ENCODE results near the gene GDF3. TPM values are rescaled to one million over a fixed set of nuclear protein-coding genes. Genes with fewer than 3 reads are reported as not detected.

The GDF3 gene
- total and polyA plus RNA-seq, 2 experiments from 2014 or later = 0.19 TPM; not detected in 1

DNA sequence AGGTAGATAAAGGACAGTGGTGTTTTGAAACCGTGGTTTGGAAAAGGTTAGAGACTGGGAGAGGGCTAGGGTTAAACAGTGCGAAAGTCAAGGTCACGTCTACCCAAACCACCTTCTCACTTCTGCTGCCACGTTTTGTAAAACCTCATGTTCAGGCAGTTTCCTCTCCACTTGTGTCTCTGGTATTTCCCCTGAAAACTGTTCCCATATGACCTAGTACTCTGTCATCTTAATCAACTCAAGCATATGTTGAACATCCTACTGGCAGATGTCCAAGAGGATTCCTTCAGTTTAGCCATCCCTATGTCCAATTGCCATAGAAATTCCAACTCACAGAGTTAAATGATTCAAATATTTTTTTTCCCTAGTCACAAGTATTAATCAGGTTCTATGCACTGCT, 34.2 kb upstream of the GDF3 start:
- Histone ChIP-seq H3K4me1 (ENCODE audit: insufficient read depth) (no peaks in the 10 kb centered on the region), H3K4me2 (no peak overlapping the region), H3K79me2 (no peaks in the 10 kb centered on the region), H3K27ac (no peak overlapping the region), H4K20me1 (ENCODE audit: insufficient read depth, poor library complexity, severe bottlenecking) (no peaks in the 10 kb centered on the region), H3K4me3 (no peak overlapping the region), H3K9me3 (ENCODE audit: low read depth) (no peaks in the 10 kb centered on the region), H3K9me2 (replicated peaks; ENCODE audit: insufficient read depth) (no peaks in the 10 kb centered on the region), H2AFZ (no peak overlapping the region), H3K27me3 (no peaks in the 10 kb centered on the region), H3K36me3 (replicated peaks; ENCODE audit: insufficient read depth, low read depth) (no peaks in the 10 kb centered on the region)
- TF ChIP-seq EZH2 (IDR thresholded peaks at IDR 0.05; ENCODE audit: borderline replicate concordance) (no peak), EZH2phosphoT487 (IDR thresholded peaks at IDR 0.05; ENCODE audit: low read depth, severe bottlenecking, unreplicated experiment) (no peak)
- TF ChIP-seq, protein P1, sequence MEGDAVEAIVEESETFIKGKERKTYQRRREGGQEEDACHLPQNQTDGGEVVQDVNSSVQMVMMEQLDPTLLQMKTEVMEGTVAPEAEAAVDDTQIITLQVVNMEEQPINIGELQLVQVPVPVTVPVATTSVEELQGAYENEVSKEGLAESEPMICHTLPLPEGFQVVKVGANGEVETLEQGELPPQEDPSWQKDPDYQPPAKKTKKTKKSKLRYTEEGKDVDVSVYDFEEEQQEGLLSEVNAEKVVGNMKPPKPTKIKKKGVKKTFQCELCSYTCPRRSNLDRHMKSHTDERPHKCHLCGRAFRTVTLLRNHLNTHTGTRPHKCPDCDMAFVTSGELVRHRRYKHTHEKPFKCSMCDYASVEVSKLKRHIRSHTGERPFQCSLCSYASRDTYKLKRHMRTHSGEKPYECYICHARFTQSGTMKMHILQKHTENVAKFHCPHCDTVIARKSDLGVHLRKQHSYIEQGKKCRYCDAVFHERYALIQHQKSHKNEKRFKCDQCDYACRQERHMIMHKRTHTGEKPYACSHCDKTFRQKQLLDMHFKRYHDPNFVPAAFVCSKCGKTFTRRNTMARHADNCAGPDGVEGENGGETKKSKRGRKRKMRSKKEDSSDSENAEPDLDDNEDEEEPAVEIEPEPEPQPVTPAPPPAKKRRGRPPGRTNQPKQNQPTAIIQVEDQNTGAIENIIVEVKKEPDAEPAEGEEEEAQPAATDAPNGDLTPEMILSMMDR (IDR thresholded peaks at IDR 0.05; ENCODE audit: poor library complexity) = no peak
- WGBS (ENCODE audit: low lambda C conversion rate, missing lambda C conversion rate) = 67% methylated on average over 4 of the region's 4 CpGs
- DNase-seq (ENCODE audit: low spot score) = no peak

DNA sequence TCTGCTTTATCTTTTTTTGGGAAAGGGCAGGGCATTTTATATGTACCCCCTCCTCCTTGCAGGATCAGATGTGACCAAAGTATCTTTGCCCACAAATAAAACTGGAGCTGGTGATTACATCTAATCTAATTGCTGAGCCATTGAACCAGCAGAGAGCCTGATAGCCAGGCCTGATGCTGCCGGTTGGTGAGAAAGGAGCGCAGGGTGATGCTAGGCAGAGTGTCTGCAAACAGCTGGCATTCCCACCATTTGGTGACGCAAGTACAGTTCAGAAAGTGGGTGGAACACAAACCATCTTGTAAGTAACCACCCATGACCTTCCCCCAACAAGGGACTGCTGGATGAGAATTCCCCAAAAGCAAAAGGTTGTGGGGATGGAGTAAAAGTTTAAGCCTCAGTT, 28.4 kb upstream of the GDF3 start:
- TF ChIP-seq, protein P1 (IDR thresholded peaks at IDR 0.05; ENCODE audit: poor library complexity) = no peak
- TF ChIP-seq EZH2 (IDR thresholded peaks at IDR 0.05; ENCODE audit: borderline replicate concordance) (no peak), EZH2phosphoT487 (IDR thresholded peaks at IDR 0.05; ENCODE audit: low read depth, severe bottlenecking, unreplicated experiment) (no peak)
- no peaks in the 10 kb centered on the region for H3K79me2 ChIP-seq
- no peaks in the 10 kb centered on the region for H4K20me1 ChIP-seq (ENCODE audit: insufficient read depth, poor library complexity, severe bottlenecking)
- H3K9me2 ChIP-seq (replicated peaks; ENCODE audit: insufficient read depth) = no peaks in the 10 kb centered on the region
- no peak overlapping the region for H3K4me3 ChIP-seq
- H2AFZ ChIP-seq = no peak overlapping the region
- H3K9me3 ChIP-seq (ENCODE audit: low read depth) = no peaks in the 10 kb centered on the region
- no peak for DNase-seq (ENCODE audit: low spot score)
- H3K27ac ChIP-seq = no peak overlapping the region
- 82% methylated on average over 3 of the region's 3 CpGs for WGBS (ENCODE audit: low lambda C conversion rate, missing lambda C conversion rate)
- no peaks in the 10 kb centered on the region for H3K4me1 ChIP-seq (ENCODE audit: insufficient read depth)
- no peaks in the 10 kb centered on the region for H3K27me3 ChIP-seq
- H3K36me3 ChIP-seq (replicated peaks; ENCODE audit: insufficient read depth, low read depth) = no peaks in the 10 kb centered on the region
- no peak overlapping the region for H3K4me2 ChIP-seq

GRCh38 chr12:7719946-7720730, 24.6 kb upstream of the GDF3 start:
- no peaks in the 10 kb centered on the region for H3K36me3 ChIP-seq (replicated peaks; ENCODE audit: insufficient read depth, low read depth)
- no peak overlapping the region for H3K4me2 ChIP-seq
- 49% methylated on average over 15 of the region's 15 CpGs for WGBS (ENCODE audit: low lambda C conversion rate, missing lambda C conversion rate)
- DNase-seq (ENCODE audit: low spot score) = no peak
- no peaks in the 10 kb centered on the region for H4K20me1 ChIP-seq (ENCODE audit: insufficient read depth, poor library complexity, severe bottlenecking)
- TF ChIP-seq EZH2 (IDR thresholded peaks at IDR 0.05; ENCODE audit: borderline replicate concordance) = no peak
- TF ChIP-seq, protein P1 (IDR thresholded peaks at IDR 0.05; ENCODE audit: poor library complexity) = no peak
- TF ChIP-seq EZH2phosphoT487 (IDR thresholded peaks at IDR 0.05; ENCODE audit: low read depth, severe bottlenecking, unreplicated experiment) = no peak
- no peaks in the 10 kb centered on the region for H3K4me1 ChIP-seq (ENCODE audit: insufficient read depth)
- no peak overlapping the region for H2AFZ ChIP-seq
- no peaks in the 10 kb centered on the region for H3K27me3 ChIP-seq
- H3K27ac ChIP-seq = no peak overlapping the region
- no peak overlapping the region for H3K4me3 ChIP-seq
- no peaks in the 10 kb centered on the region for H3K79me2 ChIP-seq
- no peaks in the 10 kb centered on the region for H3K9me2 ChIP-seq (replicated peaks; ENCODE audit: insufficient read depth)
- H3K9me3 ChIP-seq (ENCODE audit: low read depth) = no peaks in the 10 kb centered on the region

Data from hepatocyte (in vitro differentiated cells).